ENCODE measurements around the gene LITAF.

GRCh38 chr16:11624205-11624604, 37.5 kb upstream of the LITAF start:
- TF ChIP-seq, protein P1, sequence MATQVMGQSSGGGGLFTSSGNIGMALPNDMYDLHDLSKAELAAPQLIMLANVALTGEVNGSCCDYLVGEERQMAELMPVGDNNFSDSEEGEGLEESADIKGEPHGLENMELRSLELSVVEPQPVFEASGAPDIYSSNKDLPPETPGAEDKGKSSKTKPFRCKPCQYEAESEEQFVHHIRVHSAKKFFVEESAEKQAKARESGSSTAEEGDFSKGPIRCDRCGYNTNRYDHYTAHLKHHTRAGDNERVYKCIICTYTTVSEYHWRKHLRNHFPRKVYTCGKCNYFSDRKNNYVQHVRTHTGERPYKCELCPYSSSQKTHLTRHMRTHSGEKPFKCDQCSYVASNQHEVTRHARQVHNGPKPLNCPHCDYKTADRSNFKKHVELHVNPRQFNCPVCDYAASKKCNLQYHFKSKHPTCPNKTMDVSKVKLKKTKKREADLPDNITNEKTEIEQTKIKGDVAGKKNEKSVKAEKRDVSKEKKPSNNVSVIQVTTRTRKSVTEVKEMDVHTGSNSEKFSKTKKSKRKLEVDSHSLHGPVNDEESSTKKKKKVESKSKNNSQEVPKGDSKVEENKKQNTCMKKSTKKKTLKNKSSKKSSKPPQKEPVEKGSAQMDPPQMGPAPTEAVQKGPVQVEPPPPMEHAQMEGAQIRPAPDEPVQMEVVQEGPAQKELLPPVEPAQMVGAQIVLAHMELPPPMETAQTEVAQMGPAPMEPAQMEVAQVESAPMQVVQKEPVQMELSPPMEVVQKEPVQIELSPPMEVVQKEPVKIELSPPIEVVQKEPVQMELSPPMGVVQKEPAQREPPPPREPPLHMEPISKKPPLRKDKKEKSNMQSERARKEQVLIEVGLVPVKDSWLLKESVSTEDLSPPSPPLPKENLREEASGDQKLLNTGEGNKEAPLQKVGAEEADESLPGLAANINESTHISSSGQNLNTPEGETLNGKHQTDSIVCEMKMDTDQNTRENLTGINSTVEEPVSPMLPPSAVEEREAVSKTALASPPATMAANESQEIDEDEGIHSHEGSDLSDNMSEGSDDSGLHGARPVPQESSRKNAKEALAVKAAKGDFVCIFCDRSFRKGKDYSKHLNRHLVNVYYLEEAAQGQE (IDR thresholded peaks at IDR 0.05; ENCODE audit: low read depth, low read length) = no peak
- TF ChIP-seq, protein P2, sequence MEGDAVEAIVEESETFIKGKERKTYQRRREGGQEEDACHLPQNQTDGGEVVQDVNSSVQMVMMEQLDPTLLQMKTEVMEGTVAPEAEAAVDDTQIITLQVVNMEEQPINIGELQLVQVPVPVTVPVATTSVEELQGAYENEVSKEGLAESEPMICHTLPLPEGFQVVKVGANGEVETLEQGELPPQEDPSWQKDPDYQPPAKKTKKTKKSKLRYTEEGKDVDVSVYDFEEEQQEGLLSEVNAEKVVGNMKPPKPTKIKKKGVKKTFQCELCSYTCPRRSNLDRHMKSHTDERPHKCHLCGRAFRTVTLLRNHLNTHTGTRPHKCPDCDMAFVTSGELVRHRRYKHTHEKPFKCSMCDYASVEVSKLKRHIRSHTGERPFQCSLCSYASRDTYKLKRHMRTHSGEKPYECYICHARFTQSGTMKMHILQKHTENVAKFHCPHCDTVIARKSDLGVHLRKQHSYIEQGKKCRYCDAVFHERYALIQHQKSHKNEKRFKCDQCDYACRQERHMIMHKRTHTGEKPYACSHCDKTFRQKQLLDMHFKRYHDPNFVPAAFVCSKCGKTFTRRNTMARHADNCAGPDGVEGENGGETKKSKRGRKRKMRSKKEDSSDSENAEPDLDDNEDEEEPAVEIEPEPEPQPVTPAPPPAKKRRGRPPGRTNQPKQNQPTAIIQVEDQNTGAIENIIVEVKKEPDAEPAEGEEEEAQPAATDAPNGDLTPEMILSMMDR (IDR thresholded peaks at IDR 0.05) = no peak
- no peak for TF ChIP-seq CHD2 (IDR thresholded peaks at IDR 0.05; ENCODE audit: low read length, partially characterized antibody)
- no peak for TF ChIP-seq PBX3 (IDR thresholded peaks at IDR 0.05)
- no peak for TF ChIP-seq NFIC (IDR thresholded peaks at IDR 0.05; ENCODE audit: borderline replicate concordance)
- no peak for TF ChIP-seq TAF1 (IDR thresholded peaks at IDR 0.05; ENCODE audit: borderline replicate concordance, low read depth, low read length)
- no peak for TF ChIP-seq EP300 (IDR thresholded peaks at IDR 0.05; ENCODE audit: borderline replicate concordance in 1 of 2, low read depth in 1 of 2, low read length in 1 of 2)
- TF ChIP-seq SMC3 (IDR thresholded peaks at IDR 0.05; ENCODE audit: low read depth, low read length) = no peak

Data from SK-N-SH (cell line).